ENCODE results near the gene P2RX1. TPM values are rescaled to one million over a fixed set of nuclear protein-coding genes. Genes with fewer than 3 reads are reported as not detected.

P2RX1 gene
- 0.30 and 0.65 TPM in 2 replicates for total RNA-seq

GRCh38 chr17:3915995-3916696, at the start of gene P2RX1:
P2RX1 (minus strand) TSS chr17:3916465; CDS start chr17:3916225, 240 bp downstream.

GRCh38 chr17:3964203-3965117, 48.2 kb upstream of the P2RX1 start, which contains the start of gene ATP2A3:
ATP2A3 (minus strand) TSS chr17:3964437; CDS start chr17:3964291, 146 bp downstream.

GRCh38 chr17:3893003-3893719, 23.1 kb downstream of the P2RX1 start, which contains the start of gene CAMKK1:
CAMKK1 (minus strand) TSS chr17:3893053; CDS start chr17:3885687, 7,366 bp downstream.

Other genes starting within 250 kb of the P2RX1 start
- gene TAX1BP3, start 247.9 kb downstream of the P2RX1 start, total RNA-seq, result 159 and 217 TPM in 2 replicates
- 10.2 and 11.0 TPM in 2 replicates for gene EMC6, start 247.7 kb downstream of the P2RX1 start, total RNA-seq
- 0.85 and 7.1 TPM in 2 replicates for gene P2RX5, start 220.3 kb downstream of the P2RX1 start, total RNA-seq
- gene HASPIN, start 192.6 kb downstream of the P2RX1 start, total RNA-seq, result 1.1 and 1.9 TPM in 2 replicates
- gene ITGAE, start 115.3 kb downstream of the P2RX1 start, total RNA-seq, result 10.4 and 12.4 TPM in 2 replicates
- 17.4 and 20.1 TPM in 2 replicates for gene NCBP3, start 70.2 kb downstream of the P2RX1 start, total RNA-seq
- gene CAMKK1, start 23.4 kb downstream of the P2RX1 start, total RNA-seq, result 6.6 and 11.2 TPM in 2 replicates
- 1.3 and 2.4 TPM in 2 replicates for gene ATP2A3, start 48.0 kb upstream of the P2RX1 start, total RNA-seq
- gene ZZEF1, start 226.6 kb upstream of the P2RX1 start, total RNA-seq, result 37.9 and 40.7 TPM in 2 replicates
- gene CYB5D2, start 226.7 kb upstream of the P2RX1 start, total RNA-seq, result 34.9 and 45.1 TPM in 2 replicates